ENCODE data around the gene ZBED2.
"Not testable (repeated sequence)": the region's sequence is repeated elsewhere in the genome, so short reads cannot be mapped to it uniquely, and the experiment has no call there.

The ZBED2 gene, protein sequence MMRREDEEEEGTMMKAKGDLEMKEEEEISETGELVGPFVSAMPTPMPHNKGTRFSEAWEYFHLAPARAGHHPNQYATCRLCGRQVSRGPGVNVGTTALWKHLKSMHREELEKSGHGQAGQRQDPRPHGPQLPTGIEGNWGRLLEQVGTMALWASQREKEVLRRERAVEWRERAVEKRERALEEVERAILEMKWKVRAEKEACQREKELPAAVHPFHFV

DNA sequence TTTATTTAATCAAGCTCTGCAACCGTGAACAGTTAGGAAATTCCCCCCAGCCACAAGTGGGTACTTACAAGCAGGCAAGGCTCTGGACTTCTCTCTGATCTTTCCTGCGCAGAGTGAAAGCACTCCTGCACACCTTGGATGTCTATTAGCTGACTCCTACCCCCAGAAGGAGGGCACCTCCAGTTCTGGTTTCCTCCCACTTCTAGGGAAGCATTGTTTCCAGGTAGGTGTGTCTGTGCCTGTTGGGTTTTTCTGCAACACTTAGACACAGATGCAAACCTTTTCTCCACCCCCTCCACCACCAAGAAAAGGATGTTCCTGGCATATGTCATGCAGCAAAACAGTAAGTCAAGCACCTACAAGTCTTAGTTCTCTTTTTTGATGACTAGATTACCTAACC lies at the start of gene ZBED2:
Gene ZBED2 (minus strand): TSS at position 115 of the 400 bp plus-strand sequence. CDS start 1,145 bp downstream, outside the sequence.
- H3K27ac ChIP-seq: no peak within 1 kb of the TSS
- TF ChIP-seq ZFX (IDR thresholded peaks at IDR 0.05): no peak
- TF ChIP-seq, protein P1, sequence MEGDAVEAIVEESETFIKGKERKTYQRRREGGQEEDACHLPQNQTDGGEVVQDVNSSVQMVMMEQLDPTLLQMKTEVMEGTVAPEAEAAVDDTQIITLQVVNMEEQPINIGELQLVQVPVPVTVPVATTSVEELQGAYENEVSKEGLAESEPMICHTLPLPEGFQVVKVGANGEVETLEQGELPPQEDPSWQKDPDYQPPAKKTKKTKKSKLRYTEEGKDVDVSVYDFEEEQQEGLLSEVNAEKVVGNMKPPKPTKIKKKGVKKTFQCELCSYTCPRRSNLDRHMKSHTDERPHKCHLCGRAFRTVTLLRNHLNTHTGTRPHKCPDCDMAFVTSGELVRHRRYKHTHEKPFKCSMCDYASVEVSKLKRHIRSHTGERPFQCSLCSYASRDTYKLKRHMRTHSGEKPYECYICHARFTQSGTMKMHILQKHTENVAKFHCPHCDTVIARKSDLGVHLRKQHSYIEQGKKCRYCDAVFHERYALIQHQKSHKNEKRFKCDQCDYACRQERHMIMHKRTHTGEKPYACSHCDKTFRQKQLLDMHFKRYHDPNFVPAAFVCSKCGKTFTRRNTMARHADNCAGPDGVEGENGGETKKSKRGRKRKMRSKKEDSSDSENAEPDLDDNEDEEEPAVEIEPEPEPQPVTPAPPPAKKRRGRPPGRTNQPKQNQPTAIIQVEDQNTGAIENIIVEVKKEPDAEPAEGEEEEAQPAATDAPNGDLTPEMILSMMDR (conservative IDR thresholded peaks at IDR 0.05): no peak

DNA sequence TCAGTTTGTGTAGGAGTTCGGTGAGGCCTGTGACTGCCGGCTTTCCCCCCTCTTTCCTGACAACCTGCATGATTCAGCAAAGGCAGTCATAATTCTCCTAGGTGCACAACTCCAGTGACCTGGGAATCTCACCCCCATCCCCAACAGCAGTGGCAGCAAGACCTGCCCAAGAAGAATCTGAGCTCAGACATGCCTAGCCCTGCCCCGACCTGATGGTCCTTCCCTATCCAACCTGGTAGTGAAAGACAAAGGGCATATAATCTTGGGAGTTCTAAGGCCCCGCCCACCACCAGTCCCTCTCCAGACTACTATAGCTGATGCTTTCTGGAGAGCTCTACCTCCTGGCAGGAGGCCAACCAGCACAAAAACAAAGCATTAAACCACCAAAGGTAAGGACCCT lies 44.2 kb upstream of the ZBED2 start:
- H3K27ac ChIP-seq: no peak overlapping the region
- TF ChIP-seq, protein P1 (conservative IDR thresholded peaks at IDR 0.05): no peak
- TF ChIP-seq ZFX (IDR thresholded peaks at IDR 0.05): no peak

DNA sequence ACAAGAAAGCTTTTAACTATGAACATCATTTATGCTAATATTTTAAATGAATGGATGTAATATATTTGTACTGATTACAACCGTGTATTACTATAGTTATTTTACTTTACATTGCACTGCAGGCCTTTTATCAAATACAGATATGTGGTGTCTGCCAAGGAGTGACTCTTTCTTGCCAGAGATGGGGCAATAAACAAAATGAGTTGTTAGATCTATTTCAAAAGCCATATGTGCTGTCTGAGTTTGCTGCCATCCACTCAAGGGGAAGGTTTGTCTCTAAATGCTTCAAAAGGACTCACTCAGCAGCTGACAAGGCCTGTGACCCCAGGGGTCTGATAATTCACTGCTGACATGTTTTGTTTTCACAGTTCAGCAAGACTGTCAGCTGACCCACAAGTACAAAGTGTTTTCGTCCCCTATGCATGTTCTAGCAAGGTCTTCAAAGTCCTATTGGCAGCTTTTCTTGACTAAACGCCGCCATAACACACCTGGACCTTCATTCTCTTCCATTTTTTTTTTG lies 41.3 kb upstream of the ZBED2 start:
- no peak overlapping the region for H3K27ac ChIP-seq
- TF ChIP-seq, protein P1 (conservative IDR thresholded peaks at IDR 0.05): no peak
- no peak for TF ChIP-seq ZFX (IDR thresholded peaks at IDR 0.05)

DNA sequence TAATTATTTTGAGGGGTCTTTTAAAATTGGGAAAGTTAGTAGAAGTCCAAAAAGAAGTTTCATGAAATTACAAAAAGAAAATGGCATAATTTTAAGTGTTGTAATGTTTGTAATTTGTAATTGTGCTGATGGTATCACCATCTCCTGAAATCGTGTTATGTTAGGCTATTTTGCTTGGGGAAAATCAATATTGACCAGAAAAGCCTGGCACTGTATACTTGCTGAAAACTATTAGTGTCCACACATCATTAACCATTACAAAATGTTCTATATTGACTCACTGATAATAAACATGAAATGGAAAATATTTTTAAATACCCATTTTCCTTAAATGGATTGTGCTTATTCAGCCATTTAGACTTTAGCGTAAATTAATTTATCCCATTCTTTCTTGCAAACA lies 40.3 kb upstream of the ZBED2 start:
- TF ChIP-seq, protein P1 (conservative IDR thresholded peaks at IDR 0.05): no peak
- TF ChIP-seq ZFX (IDR thresholded peaks at IDR 0.05): no peak
- no peak overlapping the region for H3K27ac ChIP-seq

DNA sequence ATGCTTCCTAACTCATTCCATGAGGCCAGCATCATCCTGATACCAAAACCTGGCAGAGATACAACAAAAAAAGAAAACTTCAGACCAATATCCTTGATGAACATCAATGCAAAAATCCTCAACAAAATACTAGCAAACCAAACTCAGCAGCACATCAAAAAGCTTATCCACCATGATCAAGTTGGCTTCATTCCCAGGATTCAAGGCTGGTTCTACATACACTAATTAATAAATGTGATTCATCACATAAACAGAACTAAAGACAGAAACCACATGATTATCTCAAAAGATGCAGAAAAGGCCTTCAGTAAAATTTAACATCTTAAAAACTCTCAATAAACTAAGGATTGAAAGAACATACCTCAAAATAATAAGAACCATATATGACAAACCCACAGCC lies 35.5 kb upstream of the ZBED2 start:
- not testable (repeated sequence) for H3K27ac ChIP-seq

DNA sequence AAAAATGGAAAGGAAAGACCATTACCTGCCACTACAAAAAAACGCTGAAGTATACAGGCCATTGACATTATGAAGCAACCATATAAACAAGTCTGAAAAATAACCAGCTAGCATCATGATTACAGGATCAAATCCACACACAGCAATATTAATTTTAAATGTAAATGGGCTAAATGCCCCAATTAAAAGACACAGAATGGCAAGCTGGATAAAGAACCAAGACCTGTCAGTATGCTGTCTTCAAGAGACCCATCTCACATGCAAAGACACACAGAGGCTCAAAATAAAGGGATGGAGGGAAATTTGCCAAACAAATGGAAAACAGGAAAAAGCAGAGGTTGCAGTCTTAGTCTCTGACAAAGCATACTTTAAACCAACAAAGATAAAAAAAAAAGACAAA lies 33.9 kb upstream of the ZBED2 start:
- not testable (repeated sequence) for H3K27ac ChIP-seq

DNA sequence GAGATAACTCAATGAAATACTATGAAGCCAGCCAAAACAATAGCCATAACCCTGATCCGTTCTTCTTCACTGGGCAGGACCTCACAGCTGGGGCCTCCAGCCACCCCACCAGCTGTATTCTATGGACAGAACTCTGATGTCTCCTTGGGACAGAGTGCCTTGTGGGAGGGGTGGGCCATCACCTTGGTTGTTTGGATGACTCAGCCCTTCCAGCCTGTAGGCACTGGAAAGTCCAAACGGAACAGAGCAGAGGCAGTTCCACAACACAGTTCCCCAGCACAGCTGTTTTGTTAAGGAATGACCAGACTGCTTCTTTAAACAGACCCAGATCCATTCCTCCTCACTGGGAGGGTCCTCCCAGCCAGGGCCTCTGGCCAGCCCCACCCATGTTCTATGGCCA lies 31.9 kb upstream of the ZBED2 start:
- TF ChIP-seq, protein P1 (conservative IDR thresholded peaks at IDR 0.05): no peak
- TF ChIP-seq ZFX (IDR thresholded peaks at IDR 0.05): no peak

DNA sequence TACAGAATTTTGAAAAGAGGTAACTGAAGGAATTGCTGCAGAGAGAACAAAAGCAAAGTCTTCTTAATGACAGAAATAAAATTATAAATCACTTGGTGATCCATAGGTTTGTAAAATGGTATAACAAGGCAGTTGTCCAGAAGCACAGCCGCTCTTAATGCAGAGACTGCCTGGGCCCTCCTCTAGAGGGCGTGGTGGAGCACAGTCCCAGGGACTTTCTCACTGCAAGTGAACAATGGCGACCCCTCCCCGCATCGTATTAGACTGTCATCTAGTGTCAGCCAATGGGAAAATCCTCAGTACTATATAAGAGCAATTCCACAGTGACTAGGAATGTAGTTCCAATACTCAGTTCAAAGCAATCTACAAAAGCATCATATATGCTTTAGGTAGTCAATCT lies 26.4 kb upstream of the ZBED2 start:
- TF ChIP-seq, protein P1 (conservative IDR thresholded peaks at IDR 0.05): peak; percentile 79
- no peak for TF ChIP-seq ZFX (IDR thresholded peaks at IDR 0.05)

More for the DNA sequence above, 31.9 kb upstream of the ZBED2 start:
- no peak overlapping the region for H3K27ac ChIP-seq

More for the DNA sequence above, 26.4 kb upstream of the ZBED2 start:
- H3K27ac ChIP-seq: no peak overlapping the region
